NB4 (cell line): ENCODE data around the gene SMAD3.

Experiments
- CTCF ChIP-seq: IDR thresholded peaks from one replicate; pipeline ENCODE4 v1.5.1; 2012; ENCODE audit warnings: low read depth, low read length
- POLR2A ChIP-seq: IDR thresholded peaks from 2 replicates; pipeline ENCODE4 v1.6.1; 2011; ENCODE audit warnings: mild to moderate bottlenecking; ENCODE audit not compliant: insufficient read length; ENCODE audit errors: extremely low read depth

GRCh38 chr15:67096546-67097294 lies 31.3 kb downstream of the SMAD3 start:
- TF ChIP-seq CTCF (no peak), POLR2A (no peak)
